K562 (cell line): ENCODE data around the gene SESN3.

Source experiments
- BDP1 ChIP-seq: IDR thresholded peaks from 3 replicates; pipeline ENCODE4 v1.6.1; 2011; ENCODE audit not compliant: insufficient read length, insufficient read depth
- CTCF ChIP-seq, 3 experiments: IDR thresholded peaks in 2 of 3; conservative IDR thresholded peaks in 1 of 3; 2 replicates each; pipeline ENCODE4 v1.5.1; 2011 to 2012; ENCODE audit warnings: low read length in 3 of 3, mild to moderate bottlenecking in 3 of 3, control low read depth in 2 of 3, improper control_type of control experiment in 1 of 3, inconsistent platforms in 1 of 3, low read depth in 1 of 3, mixed read lengths in 1 of 3, moderate library complexity in 1 of 3; ENCODE audit not compliant: insufficient read depth in 2 of 3
- EZH2 ChIP-seq: IDR thresholded peaks from 2 replicates; pipeline ENCODE4 v1.6.1; 2012; ENCODE audit warnings: low read depth, mild to moderate bottlenecking, inconsistent platforms, low read length, borderline replicate concordance
- HSF4 ChIP-seq: fragments of 250-450 bp; sonication (Bioruptor Pico); IDR thresholded peaks from 2 replicates; pipeline ENCODE4 v2.1.2; 2022; ENCODE audit warnings: mild to moderate bottlenecking, moderate library complexity, borderline replicate concordance
- JUNB ChIP-seq: fragments of 450-650 bp; formaldehyde crosslinking; conservative IDR thresholded peaks from 2 replicates; pipeline ENCODE4 v1.4.0; 2020; ENCODE audit warnings: mild to moderate bottlenecking
- PATZ1 ChIP-seq: fragments of 250-450 bp; sonication (Bioruptor Pico); IDR thresholded peaks from 2 replicates; pipeline ENCODE4 v1.5.0; 2020; ENCODE audit warnings: mild to moderate bottlenecking, borderline replicate concordance
- PHTF2 ChIP-seq: fragments of 250-450 bp; sonication (Bioruptor Pico); IDR thresholded peaks from 2 replicates; pipeline ENCODE4 v1.5.0; 2021; ENCODE audit warnings: mild to moderate bottlenecking
- RAD21 ChIP-seq, 2 experiments: fragments of 250-450 bp in 1 of 2; fragments of 450-650 bp in 1 of 2; sonication (Bioruptor Pico) in 1 of 2; formaldehyde crosslinking in 1 of 2; IDR thresholded peaks in 1 of 2; conservative IDR thresholded peaks in 1 of 2; 2 replicates each; pipeline versions ENCODE4 v1.4.0 to v1.8.0; 2020 to 2022; ENCODE audit warnings: mild to moderate bottlenecking in 2 of 2, moderate library complexity in 1 of 2
- RAD51 ChIP-seq: fragments of 450-650 bp; IDR thresholded peaks from 2 replicates; pipeline ENCODE4 v1.7.1; 2016; ENCODE audit warnings: low read depth, mild to moderate bottlenecking, borderline replicate concordance
- TAF1 ChIP-seq: IDR thresholded peaks from 2 replicates; pipeline ENCODE4 v1.6.1; 2011; ENCODE audit warnings: mild to moderate bottlenecking, low read length, moderate library complexity; ENCODE audit not compliant: insufficient read depth, control insufficient read depth, severe bottlenecking; ENCODE audit errors: extremely low read depth
- ZBTB8A ChIP-seq: fragments of 450-650 bp; IDR thresholded peaks from 2 replicates; pipeline ENCODE4 v1.6.1; 2018; ENCODE audit warnings: mild to moderate bottlenecking, moderate library complexity; ENCODE audit not compliant: partially characterized antibody

GRCh38 chr11:95239871-95240649 is 9.1 kb upstream of the SESN3 start:
- TF ChIP-seq PATZ1 (CRISPR knock-in tag) (no peak), CTCF (IDR thresholded peaks at IDR 0.05 in 2 of 3, conservative IDR thresholded peaks at IDR 0.05 in 1 of 3; ENCODE audit: insufficient read depth in 2 of 3, low read depth in 1 of 3, low read length in 3 of 3) (no peak), RAD51 (no peak), RAD21 (CRISPR knock-in tag; conservative IDR thresholded peaks at IDR 0.05 in 1 of 2, IDR thresholded peaks at IDR 0.05 in 1 of 2) (no peak), HSF4 (CRISPR knock-in tag) (no peak), JUNB (CRISPR knock-in tag) (no peak), BDP1 (no peak), ZBTB8A (no peak), PHTF2 (CRISPR knock-in tag) (no peak), EZH2 (no peak), TAF1 (no peak)
